Ovary (tissue), 9 donors: Measurements from ENCODE around the gene PHLDA2. TPM values are rescaled to one million over a fixed set of nuclear protein-coding genes. Genes with fewer than 3 reads are reported as not detected.
A peak's percentile ranks its signal among the peaks of the same experiment; 100 is the strongest.

Experiments used
- DNase-seq, 5 donors: peaks; one replicate each; pipeline ENCODE4 v3.0.0-alpha.2; 2019 to 2020
- H3K27ac ChIP-seq, 2 donors: fragments of 200-600 bp; one replicate each; pipeline versions ENCODE4 v1.5.1 to v1.8.0; 2019 to 2022
- H3K27me3 ChIP-seq: fragments of 200-600 bp; one replicate; pipeline ENCODE4 v1.8.0; 2022
- H3K36me3 ChIP-seq: fragments of 200-600 bp; sonication (generic); one replicate; pipeline ENCODE4 v1.5.1; 2019
- H3K4me1 ChIP-seq: one replicate; pipeline ENCODE4 v1.8.1; 2013; ENCODE audit warnings: mild to moderate bottlenecking, moderate library complexity; ENCODE audit not compliant: insufficient read depth
- H3K4me3 ChIP-seq: fragments of 200-600 bp; sonication (generic); one replicate; pipeline ENCODE4 v1.5.1; 2017
- H3K9me3 ChIP-seq, 2 donors: fragments of 200-600 bp in 1 of 2; sonication (generic) in 1 of 2; one replicate each; pipeline versions ENCODE4 v1.5.1 to v1.8.1; 2013 to 2019; ENCODE audit warnings: mild to moderate bottlenecking in 1 of 2, moderate library complexity in 1 of 2
- EP300 ChIP-seq: sonication (generic); formaldehyde crosslinking; IDR thresholded peaks from one replicate; pipeline ENCODE4 v1.6.1; 2017; ENCODE audit warnings: antibody characterized with exemption
- POLR2A ChIP-seq: fragments of 450-650 bp; IDR thresholded peaks from one replicate; pipeline ENCODE4 v1.6.1; 2017; ENCODE audit warnings: antibody characterized with exemption, mild to moderate bottlenecking, moderate library complexity
- whole genome bisulfite sequencing, 3 donors: extraction: QIAGEN DNeasy Blood & Tissue Kit in 1 of 3; methylation state at CpG; one replicate each; pipeline versions ENCODE4 v1.1.5 to v1.1.7; 2013 to 2017; 5-methylcytosine and 5-hydroxymethylcytosine counted together
- intact Hi-C, 4 donors: fragments of 100-400 bp; cut with DNase I; formaldehyde crosslinking; loops; one replicate each; pipeline versions ENCODE4 v1.11.0 to v1.15.1; 2022 to 2023
- polyA plus RNA-seq, 2 donors: library from polyadenylated mRNA; stranded (reverse); fragments of 200-250 nt in 1 of 2; fragments of 350-450 nt in 1 of 2; fragmentation: Illumina TruSeq in 1 of 2; extraction: RNeasy Lipid Tissue Mini Kit (QIAGEN cat#74804) in 1 of 2; gene quantifications; one replicate each; pipeline ENCODE4 v1.2.3, GENCODE V29; 2013 to 2014
- total RNA-seq, 7 donors: library from RNA; depleted of rRNA in 2 of 7; stranded (reverse); fragments of >200 nt in 2 of 7; fragmentation: NEBNext Ultra II Directional in 3 of 7; extraction: Animal tissue kit (Norgen Biotek cat#: 25700) in 3 of 7; gene quantifications; one replicate each; pipeline versions ENCODE4 v1.1.0 to v1.2.4, GENCODE V29; 2016 to 2023
- TF ChIP-seq, protein P1 (sequence below), 3 donors: fragments of 450-650 bp in 2 of 3; fragments of 200-600 bp in 1 of 3; IDR thresholded peaks; one replicate each; pipeline versions ENCODE4 v1.5.1 to v1.8.0; 2016 to 2022; ENCODE audit warnings: antibody characterized with exemption in 3 of 3, mild to moderate bottlenecking in 1 of 3
- donor health status: DM: no; HTN: no; CAD: no; lungs with moderate emphysema.
- donor health status: DM: no; HTN: no; CAD: no.
- donor health status: Bipolar disorder and iron deficiency.
- donor health status: DM: yes; HTN: yes; CAD: no.
- donor health status: DM: no; HTN: no; CAD: no.
- donor health status: DM: yes; HTN: yes; CAD: no.

PHLDA2 gene
- total and polyA plus RNA-seq, 9 donors = 0.60 to 11.3 (median 1.7) TPM; not detected in 1

DNA sequence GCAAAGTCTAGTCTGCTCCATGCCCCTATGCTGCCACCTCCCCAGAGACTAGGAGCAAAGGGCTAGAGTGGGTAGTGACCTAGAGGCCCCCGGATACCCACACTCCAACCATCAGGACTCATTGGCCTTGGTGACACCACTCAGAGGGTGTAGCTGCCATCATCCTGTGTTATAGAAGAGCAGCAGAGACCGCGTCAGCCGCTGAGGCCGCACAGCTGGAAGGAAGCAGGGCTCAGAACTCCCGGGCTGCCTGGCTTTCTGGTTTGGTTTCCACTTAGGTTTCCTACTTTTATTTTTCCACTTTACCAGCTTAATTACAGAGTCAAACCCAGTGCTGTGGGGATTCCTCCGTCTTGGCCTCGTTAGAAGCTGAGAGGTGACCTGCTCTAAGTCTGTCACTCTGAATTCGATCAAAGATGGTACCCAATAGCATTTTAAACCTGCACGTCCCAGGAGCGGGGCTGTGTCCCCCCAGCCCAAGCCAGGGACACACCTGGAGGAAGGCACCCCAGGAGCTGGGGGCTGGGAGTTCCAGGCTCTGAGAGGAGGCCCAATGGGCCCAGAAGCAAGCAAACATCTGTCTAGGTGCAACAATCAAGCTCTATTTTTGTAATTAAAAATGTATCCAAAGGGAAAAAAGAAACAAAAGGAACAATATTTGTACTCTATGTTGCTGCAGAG, 41.6 kb downstream of the PHLDA2 start:
- peak in 2 of 5 donors; percentile 29 to 46 for DNase-seq

DNA sequence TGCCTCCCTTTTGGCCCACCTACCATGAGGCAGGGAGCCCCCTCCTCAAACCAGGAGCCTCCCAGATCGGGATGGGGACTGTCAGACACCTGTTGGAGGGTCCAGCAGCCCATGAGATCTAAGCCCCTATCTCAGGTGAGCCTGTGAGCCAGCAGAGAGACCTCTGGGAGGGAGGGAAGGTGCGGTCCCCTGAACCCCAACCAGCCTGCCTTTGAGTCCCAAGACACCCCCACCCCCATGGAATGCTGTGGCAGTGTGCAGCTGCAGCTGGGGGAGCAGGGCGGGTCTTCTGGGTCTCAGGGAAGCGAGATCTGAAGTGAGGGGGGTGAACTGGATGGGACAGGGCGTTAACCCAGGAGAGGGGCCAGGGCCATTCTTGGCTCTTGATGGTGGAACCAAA, 42.3 kb downstream of the PHLDA2 start:
- Histone ChIP-seq H3K9me3 (no peaks in the 10 kb centered on the region), H3K4me1 (peaks cover 15% of the 10 kb centered on the region), H3K36me3 (no peaks in the 10 kb centered on the region), H3K4me3 (no peak overlapping the region), H3K27ac (peak overlapping the region; percentile 95 to 96), H3K27me3 (no peaks in the 10 kb centered on the region)
- WGBS, 3 donors = 87 to 94% (median 89%) methylated on average over 5 of the region's 5 CpGs
- TF ChIP-seq, protein P1, sequence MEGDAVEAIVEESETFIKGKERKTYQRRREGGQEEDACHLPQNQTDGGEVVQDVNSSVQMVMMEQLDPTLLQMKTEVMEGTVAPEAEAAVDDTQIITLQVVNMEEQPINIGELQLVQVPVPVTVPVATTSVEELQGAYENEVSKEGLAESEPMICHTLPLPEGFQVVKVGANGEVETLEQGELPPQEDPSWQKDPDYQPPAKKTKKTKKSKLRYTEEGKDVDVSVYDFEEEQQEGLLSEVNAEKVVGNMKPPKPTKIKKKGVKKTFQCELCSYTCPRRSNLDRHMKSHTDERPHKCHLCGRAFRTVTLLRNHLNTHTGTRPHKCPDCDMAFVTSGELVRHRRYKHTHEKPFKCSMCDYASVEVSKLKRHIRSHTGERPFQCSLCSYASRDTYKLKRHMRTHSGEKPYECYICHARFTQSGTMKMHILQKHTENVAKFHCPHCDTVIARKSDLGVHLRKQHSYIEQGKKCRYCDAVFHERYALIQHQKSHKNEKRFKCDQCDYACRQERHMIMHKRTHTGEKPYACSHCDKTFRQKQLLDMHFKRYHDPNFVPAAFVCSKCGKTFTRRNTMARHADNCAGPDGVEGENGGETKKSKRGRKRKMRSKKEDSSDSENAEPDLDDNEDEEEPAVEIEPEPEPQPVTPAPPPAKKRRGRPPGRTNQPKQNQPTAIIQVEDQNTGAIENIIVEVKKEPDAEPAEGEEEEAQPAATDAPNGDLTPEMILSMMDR (IDR thresholded peaks at IDR 0.05) = no peak
- TF ChIP-seq POLR2A (no peak), EP300 (no peak)
- intact Hi-C loops = loop anchor here in 1 of 4 donors (10.0 kb wide), 1 partner anchor 202 kb away; no protein-coding TSS in a partner anchor
- peak in 1 of 5 donors; percentile 39 for DNase-seq

More for the DNA sequence above, 41.6 kb downstream of the PHLDA2 start:
- Histone ChIP-seq H3K27ac (peak overlapping the region; percentile 95 to 96), H3K4me3 (no peak overlapping the region), H3K4me1 (peaks cover 15% of the 10 kb centered on the region), H3K9me3 (no peaks in the 10 kb centered on the region), H3K36me3 (no peaks in the 10 kb centered on the region), H3K27me3 (no peaks in the 10 kb centered on the region)
- TF ChIP-seq, protein P1 (IDR thresholded peaks at IDR 0.05) = no peak
- TF ChIP-seq POLR2A (no peak), EP300 (no peak)
- intact Hi-C loops = loop anchor here in 3 of 4 donors (1.0 to 10.0 kb wide), 3 partner anchors 203 to 355 kb away; no protein-coding TSS in a partner anchor
- WGBS, 3 donors = 81 to 83% (median 83%) methylated on average over 11 of the region's 11 CpGs

DNA sequence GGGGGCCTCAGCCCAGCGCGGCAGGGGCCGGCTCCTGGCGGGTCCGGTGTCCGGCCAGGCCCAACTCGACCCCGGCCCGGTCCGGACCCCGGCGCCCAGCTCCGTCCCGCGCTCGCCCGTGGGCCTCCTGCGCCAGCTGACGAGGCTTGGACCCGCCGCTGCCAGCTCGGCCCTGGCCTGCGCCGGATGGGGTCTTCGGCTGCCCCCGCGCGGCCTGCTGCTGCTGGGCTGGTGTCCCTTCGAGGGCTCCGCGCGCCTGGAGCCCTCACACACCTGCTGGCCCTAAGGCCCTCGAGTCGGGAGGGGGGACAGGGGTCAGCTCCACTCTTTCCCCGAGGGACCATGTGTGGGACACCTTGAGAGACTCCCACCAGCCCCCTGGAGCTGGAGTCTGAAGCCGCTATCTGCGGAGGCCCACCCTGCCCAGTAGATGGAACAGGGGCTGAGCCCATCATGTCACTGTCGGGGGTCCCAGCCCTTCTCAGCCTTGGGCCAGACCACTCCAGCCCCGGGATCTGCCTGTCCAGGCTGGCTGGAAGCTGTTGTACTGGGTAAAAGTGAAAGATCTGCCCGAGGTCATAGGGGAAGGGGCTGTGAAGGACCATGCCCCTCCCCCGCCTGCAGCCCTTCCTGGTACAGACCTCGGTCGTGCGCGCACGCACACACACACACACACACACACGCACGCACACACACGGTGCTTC, 42.9 kb downstream of the PHLDA2 start:
- H3K9me3 ChIP-seq = no peaks in the 10 kb centered on the region
- 11 to 23% (median 22%) methylated on average over 19 to 49 of the region's 49 CpGs for WGBS, 3 donors
- H3K27me3 ChIP-seq = no peaks in the 10 kb centered on the region
- TF ChIP-seq, protein P1 (IDR thresholded peaks at IDR 0.05) = peak in 2 of 3 donors; percentile 27 to 40
- TF ChIP-seq POLR2A (peak; percentile 16), EP300 (no peak)
- DNase-seq = peak; percentile 75 to 86 (median 83)
- intact Hi-C loops = loop anchor here in 1 of 4 donors (10.0 kb wide), 1 partner anchor 202 kb away; no protein-coding TSS in a partner anchor
- peak overlapping the region; percentile 39 for H3K4me3 ChIP-seq
- peaks cover 9% of the 10 kb centered on the region for H3K4me1 ChIP-seq
- H3K27ac ChIP-seq = peak overlapping the region; percentile 95 to 96
- H3K36me3 ChIP-seq = no peaks in the 10 kb centered on the region

DNA sequence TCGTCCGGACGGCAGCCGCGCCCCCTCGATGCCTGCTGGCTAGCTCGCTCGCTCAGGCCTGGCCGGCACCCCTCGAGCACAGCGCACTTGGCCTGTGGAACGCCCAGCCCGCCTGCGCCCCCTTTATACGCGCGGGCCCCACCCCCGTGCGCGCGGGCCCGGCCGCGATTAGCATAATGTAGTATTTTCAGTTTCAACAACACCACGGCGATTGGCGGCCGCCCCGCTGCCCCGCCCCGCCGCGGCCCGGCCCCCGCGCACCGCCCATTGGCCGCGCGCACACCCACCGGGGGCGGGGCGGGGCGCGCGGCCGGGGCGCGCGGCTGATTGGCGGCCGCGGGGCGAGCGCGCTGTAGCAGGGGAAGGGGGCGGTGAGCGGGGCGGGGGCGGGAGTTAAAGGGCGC, 43.5 kb downstream of the PHLDA2 start, which contains the start of gene CDKN1C:
TSS of gene CDKN1C (minus strand) at position 98 of the 404 bp plus-strand sequence. CDS start 319 bp downstream, outside the sequence.
- TF ChIP-seq POLR2A (peak; percentile 98), EP300 (no peak)
- TF ChIP-seq, protein P1 (IDR thresholded peaks at IDR 0.05) = peak in 1 of 3 donors; percentile 12
- H3K36me3 ChIP-seq = no peaks in the 10 kb centered on the region
- no peaks in the 10 kb centered on the region for H3K9me3 ChIP-seq
- H3K4me1 ChIP-seq = peaks cover 7% of the 10 kb centered on the region
- WGBS, 3 donors = 0 to 1% (median 0%) methylated on average over 2 to 58 of the region's 61 CpGs
- H3K4me3 ChIP-seq = peak within 1 kb of the TSS; percentile 75
- H3K27ac ChIP-seq = peak within 1 kb of the TSS; percentile 95 to 96
- H3K27me3 ChIP-seq = no peaks in the 10 kb centered on the region
- intact Hi-C loops = loop anchor here in 2 of 4 donors (2.0 to 10.0 kb wide), 3 partner anchors 59 to 201 kb away; partner anchors contain the start of gene KCNQ1OT1 (in 1 of the 2)
- DNase-seq = peak; percentile 94 to 97 (median 96)
